ENCODE measurements around the gene JAML. TPM values are rescaled to one million over a fixed set of nuclear protein-coding genes. Genes with fewer than 3 reads are reported as not detected.

Gene JAML
- total RNA-seq, 1 donor from 2014 or later: not detected

DNA sequence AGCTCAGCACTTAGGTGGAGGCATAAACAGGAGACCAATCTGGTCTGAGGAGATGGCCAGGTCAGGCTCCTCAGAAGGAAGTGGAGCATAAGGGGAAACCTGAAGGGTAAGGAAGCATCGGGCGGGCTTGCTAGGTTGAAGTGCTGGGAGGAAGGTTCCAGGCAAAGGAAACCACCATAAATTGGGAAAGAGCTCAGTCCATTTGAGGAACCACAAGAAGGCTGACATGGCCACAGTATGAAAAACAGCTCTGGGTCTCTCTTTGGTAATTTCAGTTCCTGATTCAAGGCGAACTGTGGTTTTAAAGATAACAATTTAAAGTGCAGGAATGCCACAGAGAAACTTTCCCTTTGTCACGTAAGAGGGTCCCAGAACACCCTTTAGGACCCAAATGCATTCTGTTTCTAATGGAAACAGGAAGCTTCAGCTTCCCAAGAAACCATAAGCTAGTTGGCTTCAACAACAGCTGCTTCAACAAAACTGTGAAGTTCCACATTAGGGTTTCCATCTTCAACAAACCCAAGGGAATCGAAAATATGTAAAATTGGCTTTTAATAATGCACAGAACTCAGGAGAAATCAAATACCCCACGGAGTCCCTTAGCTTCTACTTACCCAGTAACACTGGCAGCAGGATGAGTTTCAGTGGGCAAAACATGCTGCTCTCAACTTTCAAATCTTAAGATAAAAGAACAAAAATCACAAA is 10.4 kb downstream of the JAML start:
- no peak for DNase-seq (ENCODE audit: low read depth)
- no peak for TF ChIP-seq CTCF (conservative IDR thresholded peaks at IDR 0.05; ENCODE audit: low read depth, low read length)
- H3K4me3 ChIP-seq (ENCODE audit: low read depth, low read length): no peak overlapping the region

DNA sequence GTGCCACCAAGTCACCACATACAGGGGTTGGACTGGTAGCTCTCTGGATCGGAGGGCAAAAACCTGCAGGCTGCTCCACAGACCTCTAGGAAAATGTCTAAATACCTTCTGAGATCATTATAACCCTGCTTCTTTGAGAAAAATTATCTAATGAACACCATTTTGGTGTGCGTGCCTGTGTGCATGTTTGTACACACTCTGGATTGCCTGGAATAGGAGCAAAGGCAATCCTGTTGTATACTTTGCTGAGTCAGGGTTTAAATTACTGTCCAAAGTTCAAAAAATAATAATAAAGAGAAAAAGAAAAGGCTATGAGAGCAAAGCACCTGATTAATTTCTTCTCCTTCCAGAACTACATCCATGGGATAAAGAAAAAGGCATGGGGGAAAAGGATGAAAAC is 11.0 kb downstream of the JAML start:
- no peak for TF ChIP-seq CTCF (conservative IDR thresholded peaks at IDR 0.05; ENCODE audit: low read depth, low read length)

DNA sequence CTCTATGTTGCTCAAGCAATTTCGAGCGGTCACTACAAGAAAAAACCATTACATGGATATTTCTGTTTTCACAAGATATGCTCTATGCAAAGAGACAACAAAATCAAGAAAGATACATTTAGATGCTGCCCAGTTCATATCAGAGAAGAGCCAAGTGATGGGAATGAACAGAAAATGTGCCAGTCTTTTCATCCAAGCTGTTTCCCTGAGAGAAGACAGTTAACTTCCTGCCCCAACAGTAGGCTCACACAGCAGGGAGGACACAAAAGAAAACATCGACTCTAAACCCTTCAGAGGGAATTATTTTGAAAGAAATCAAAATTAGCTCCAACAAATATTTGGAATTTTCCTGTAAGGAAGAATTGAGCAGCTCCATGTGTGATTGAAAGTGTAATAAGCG is 11.6 kb downstream of the JAML start:
- H3K4me3 ChIP-seq (ENCODE audit: low read depth, low read length): no peak overlapping the region
- TF ChIP-seq CTCF (conservative IDR thresholded peaks at IDR 0.05; ENCODE audit: low read depth, low read length): no peak
- DNase-seq (ENCODE audit: low read depth): no peak

More for the DNA sequence above, 11.0 kb downstream of the JAML start:
- DNase-seq (ENCODE audit: low read depth): no peak
- no peak overlapping the region for H3K4me3 ChIP-seq (ENCODE audit: low read depth, low read length)

GRCh38 chr11:118212781-118213191 is 12.0 kb downstream of the JAML start:
- TF ChIP-seq CTCF (conservative IDR thresholded peaks at IDR 0.05; ENCODE audit: low read depth, low read length): no peak
- H3K4me3 ChIP-seq (ENCODE audit: low read depth, low read length): no peak overlapping the region
- DNase-seq (ENCODE audit: low read depth): no peak

- no peak for TF ChIP-seq CTCF (conservative IDR thresholded peaks at IDR 0.05; ENCODE audit: low read depth, low read length)
- no peak for DNase-seq (ENCODE audit: low read depth)
- H3K4me3 ChIP-seq (ENCODE audit: low read depth, low read length): no peak overlapping the region
These were observed 12.6 kb downstream of the JAML start for GRCh38 chr11:118212131-118212725.

DNA sequence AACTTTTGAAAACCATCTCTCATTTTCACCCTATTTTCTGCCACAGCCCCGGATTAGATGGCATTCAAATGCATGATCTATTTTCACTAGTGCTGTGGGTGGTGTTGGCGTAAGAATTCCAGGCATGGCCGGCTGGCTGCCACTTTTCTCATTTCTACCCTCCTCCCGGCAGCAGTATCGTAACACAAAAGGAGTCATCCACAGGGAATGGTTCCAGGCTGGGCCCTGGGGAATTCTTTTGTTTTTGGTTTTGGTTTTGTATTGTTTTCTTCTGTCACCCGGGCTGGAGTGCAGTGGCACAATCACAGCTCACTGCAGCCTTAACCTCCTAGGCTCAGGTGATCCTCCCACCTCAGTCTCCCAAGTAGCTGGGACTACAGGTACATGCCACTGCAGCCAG is 13.8 kb downstream of the JAML start:
- H3K4me3 ChIP-seq (ENCODE audit: low read depth, low read length): no peak overlapping the region
- TF ChIP-seq CTCF (conservative IDR thresholded peaks at IDR 0.05; ENCODE audit: low read depth, low read length): no peak
- no peak for DNase-seq (ENCODE audit: low read depth)

- no peak for TF ChIP-seq CTCF (conservative IDR thresholded peaks at IDR 0.05; ENCODE audit: low read depth, low read length)
- no peak for DNase-seq (ENCODE audit: low read depth)
- H3K4me3 ChIP-seq (ENCODE audit: low read depth, low read length): no peak overlapping the region
These were observed 14.5 kb downstream of the JAML start for GRCh38 chr11:118210323-118210722.

Data from epithelial cell of proximal tubule (primary cell).